BLaER1 (cell line): Measurements from ENCODE around the gene TARS3.

ENCODE experiments used
- H3K27ac ChIP-seq: shearing (Covaris generic); formaldehyde crosslinking; 2 replicates; pipeline ENCODE4 v1.8.1; 2022
- H3K27me3 ChIP-seq: shearing (Covaris generic); formaldehyde crosslinking; 2 replicates; pipeline ENCODE4 v1.8.1; 2022
- H3K36me3 ChIP-seq: shearing (Covaris generic); formaldehyde crosslinking; 2 replicates; pipeline ENCODE4 v1.8.1; 2022
- H3K4me1 ChIP-seq: shearing (Covaris generic); formaldehyde crosslinking; 2 replicates; pipeline ENCODE4 v1.8.1; 2022
- H3K4me2 ChIP-seq: shearing (Covaris generic); formaldehyde crosslinking; 2 replicates; pipeline ENCODE4 v1.8.1; 2022
- H3K4me3 ChIP-seq: shearing (Covaris generic); formaldehyde crosslinking; 2 replicates; pipeline ENCODE4 v1.8.1; 2022
- H3K9ac ChIP-seq: shearing (Covaris generic); formaldehyde crosslinking; 2 replicates; pipeline ENCODE4 v1.8.1; 2022
- H3K9me3 ChIP-seq: shearing (Covaris generic); formaldehyde crosslinking; 2 replicates; pipeline ENCODE4 v1.8.1; 2022
- H4K20me1 ChIP-seq: shearing (Covaris generic); formaldehyde crosslinking; 2 replicates; pipeline ENCODE4 v1.8.1; 2022
- Cebpa-rat ChIP-seq: shearing (Covaris generic); IDR thresholded peaks from 2 replicates; pipeline ENCODE4 v1.8.1; 2022

TARS3 gene

DNA sequence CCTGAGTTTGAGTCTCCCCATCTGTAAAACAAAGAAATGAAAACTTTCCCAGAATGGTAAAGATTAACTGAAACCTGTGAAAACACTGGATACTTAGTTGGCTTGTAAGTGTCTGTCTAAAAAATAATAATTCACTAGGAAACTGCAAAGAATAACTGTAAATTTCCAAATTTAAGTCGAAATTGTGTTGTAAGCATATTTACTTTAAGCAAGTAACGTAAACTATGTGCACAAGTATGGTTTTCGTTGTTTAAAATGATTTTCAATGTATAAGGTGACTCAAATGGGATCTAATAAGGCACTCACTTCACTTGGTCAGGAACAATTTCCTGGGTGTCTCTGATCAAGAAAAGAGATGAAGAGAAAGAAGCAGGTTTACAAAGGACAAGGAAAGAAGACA is 8.5 kb upstream of the TARS3 start:
- no peaks in the 10 kb centered on the region for H3K4me1 ChIP-seq
- H3K4me3 ChIP-seq = no peak overlapping the region
- peaks cover 5% of the 10 kb centered on the region; the same call in 1 of the 2 replicates for H3K9me3 ChIP-seq
- 0 out of 2 replicates have a peak, but pooled peaks cover 5% of the 10 kb centered on the region for H3K36me3 ChIP-seq
- no peaks in the 10 kb centered on the region for H3K27me3 ChIP-seq
- H3K9ac ChIP-seq = no peak overlapping the region
- no peaks in the 10 kb centered on the region; the same call in 1 of the 2 replicates for H4K20me1 ChIP-seq
- no peak overlapping the region for H3K4me2 ChIP-seq
- H3K27ac ChIP-seq = no peak overlapping the region
- no peak for TF ChIP-seq Cebpa-rat

DNA sequence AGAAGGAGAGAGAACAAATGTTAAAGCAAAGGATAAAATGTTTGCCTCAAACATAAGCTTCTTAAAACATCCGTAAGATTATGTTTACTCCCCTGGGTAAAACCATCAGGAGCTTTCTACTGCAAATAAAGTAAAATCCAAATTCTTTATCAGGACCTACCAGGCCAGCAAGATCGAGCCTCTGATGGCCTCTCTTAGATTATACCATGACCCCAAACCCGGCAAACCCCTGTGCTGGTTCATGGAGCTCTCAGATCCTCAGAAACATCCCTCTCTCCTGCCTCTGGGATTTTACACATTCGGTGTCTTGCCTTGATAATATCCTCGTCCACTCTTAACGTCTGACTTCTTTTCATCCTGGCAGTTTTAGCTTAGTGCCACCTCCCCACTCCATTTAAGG is 7.5 kb upstream of the TARS3 start:
- Histone ChIP-seq H3K27ac (no peak overlapping the region), H3K27me3 (no peaks in the 10 kb centered on the region)
- TF ChIP-seq Cebpa-rat = no peak

DNA sequence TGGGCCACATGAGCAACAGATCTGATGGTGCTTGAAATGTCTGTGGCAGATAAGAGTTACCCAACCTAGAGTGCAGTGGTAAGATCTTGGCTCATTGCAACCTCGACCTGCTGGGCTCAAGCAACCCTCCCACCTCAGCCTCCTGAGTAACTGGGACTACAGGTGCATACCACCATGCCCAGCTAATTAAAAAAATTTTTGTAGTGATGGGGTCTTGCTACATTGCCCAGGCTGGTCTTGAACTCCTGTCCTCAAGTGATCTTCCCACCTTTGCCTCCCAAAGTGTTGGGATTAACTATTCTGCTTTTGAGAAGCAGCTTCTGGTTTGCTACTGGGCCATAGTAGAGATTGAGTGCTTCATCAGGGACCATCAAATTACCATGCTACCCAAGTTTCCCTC is 2.9 kb upstream of the TARS3 start:
- Histone ChIP-seq H4K20me1 (peaks cover 18% of the 10 kb centered on the region; the same call in 1 of the 2 replicates), H3K9me3 (peaks cover 11% of the 10 kb centered on the region), H3K4me2 (no peak overlapping the region), H3K27me3 (no peaks in the 10 kb centered on the region), H3K4me3 (no peak overlapping the region), H3K4me1 (peaks cover 18% of the 10 kb centered on the region), H3K9ac (no peak overlapping the region), H3K27ac (no peak overlapping the region), H3K36me3 (0 out of 2 replicates have a peak, but pooled peaks cover 9% of the 10 kb centered on the region)
- no peak for TF ChIP-seq Cebpa-rat

More for the DNA sequence above, 7.5 kb upstream of the TARS3 start:
- no peak overlapping the region for H3K4me3 ChIP-seq
- 0 out of 2 replicates have a peak, but pooled peaks cover 9% of the 10 kb centered on the region for H3K36me3 ChIP-seq
- no peak overlapping the region for H3K4me2 ChIP-seq
- peaks cover 11% of the 10 kb centered on the region for H3K9me3 ChIP-seq
- H3K9ac ChIP-seq = no peak overlapping the region
- H3K4me1 ChIP-seq = no peaks in the 10 kb centered on the region
- H4K20me1 ChIP-seq = no peaks in the 10 kb centered on the region

DNA sequence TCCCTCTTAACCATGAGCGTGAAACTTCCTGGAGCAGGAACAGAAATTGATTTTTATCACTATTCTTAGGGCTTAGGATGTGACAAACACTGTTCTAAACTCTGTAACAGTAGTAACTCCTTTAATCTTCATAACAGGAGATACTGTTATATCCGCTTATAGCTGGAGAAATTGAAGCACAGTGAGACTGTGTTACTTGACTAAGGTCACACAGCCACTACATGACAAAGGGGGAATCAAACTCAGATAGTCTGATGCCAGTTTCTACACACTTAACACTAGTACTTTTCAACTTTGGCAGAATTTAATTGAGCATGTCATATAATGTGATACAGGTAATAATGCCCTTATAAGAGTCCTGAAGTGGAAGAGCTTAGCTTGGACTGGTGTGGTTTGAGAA is 800 bp upstream of the TARS3 start:
- peaks cover 27% of the 10 kb centered on the region for H3K36me3 ChIP-seq
- peaks cover 18% of the 10 kb centered on the region for H3K9me3 ChIP-seq
- no peak overlapping the region for H3K9ac ChIP-seq
- no peak overlapping the region for H3K27ac ChIP-seq
- H3K27me3 ChIP-seq = no peaks in the 10 kb centered on the region
- peaks cover 21% of the 10 kb centered on the region; the same call in 1 of the 2 replicates for H4K20me1 ChIP-seq
- peaks cover 20% of the 10 kb centered on the region for H3K4me1 ChIP-seq
- TF ChIP-seq Cebpa-rat = no peak
- H3K4me3 ChIP-seq = no peak overlapping the region
- peak overlapping the region; percentile 58; the same call in 1 of the 2 replicates for H3K4me2 ChIP-seq

GRCh38 chr15:101724675-101725005 is 367 bp upstream of the TARS3 start:
- TF ChIP-seq Cebpa-rat = no peak
- Histone ChIP-seq H3K36me3 (peaks cover 29% of the 10 kb centered on the region), H3K4me2 (peak overlapping the region; percentile 58), H3K27me3 (no peaks in the 10 kb centered on the region), H3K9ac (no peak overlapping the region), H3K4me1 (peaks cover 20% of the 10 kb centered on the region), H3K27ac (no peak overlapping the region), H3K4me3 (no peak overlapping the region), H4K20me1 (peaks cover 21% of the 10 kb centered on the region; the same call in 1 of the 2 replicates), H3K9me3 (peaks cover 18% of the 10 kb centered on the region)

DNA sequence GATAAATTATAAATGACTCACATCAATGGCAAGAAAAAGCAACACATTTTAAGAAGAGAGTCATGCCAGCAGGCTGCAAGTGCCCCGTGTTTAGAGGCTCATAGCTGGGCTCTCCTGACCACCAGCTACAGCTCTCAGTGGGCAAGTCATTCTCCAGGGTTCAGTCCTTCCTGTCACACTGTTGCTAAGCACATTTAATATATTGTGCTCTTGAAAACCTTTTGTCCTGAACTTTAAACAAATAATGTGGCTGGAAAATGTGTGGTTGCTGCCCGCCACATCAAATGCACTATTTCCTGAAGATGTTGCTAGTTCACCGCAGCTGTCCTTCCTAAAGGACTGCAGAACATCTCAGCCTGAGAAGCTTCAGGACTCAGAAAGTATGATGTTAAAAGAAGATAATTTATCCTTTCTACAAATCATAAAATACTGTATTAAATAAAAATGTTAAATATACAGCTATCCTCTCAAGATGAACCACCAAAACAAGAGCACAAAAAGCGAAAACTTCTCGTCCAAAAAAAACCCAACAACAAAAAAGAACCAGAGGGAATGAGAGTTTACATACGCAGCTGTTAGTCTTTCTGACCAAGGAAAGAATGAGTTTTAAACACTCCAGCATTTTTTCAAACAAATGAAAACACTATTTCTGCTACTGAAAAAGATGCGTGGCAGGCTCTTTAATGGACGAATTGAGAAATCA is 951 bp downstream of the TARS3 start:
- no peak for TF ChIP-seq Cebpa-rat
- H3K36me3 ChIP-seq = peaks cover 43% of the 10 kb centered on the region
- peak overlapping the region; percentile 81 for H3K9ac ChIP-seq
- peak overlapping the region; percentile 89 for H3K27ac ChIP-seq
- H3K4me1 ChIP-seq = peaks cover 20% of the 10 kb centered on the region
- H4K20me1 ChIP-seq = peaks cover 21% of the 10 kb centered on the region; the same call in 1 of the 2 replicates
- H3K4me3 ChIP-seq = peak overlapping the region; percentile 75
- no peaks in the 10 kb centered on the region for H3K27me3 ChIP-seq
- H3K4me2 ChIP-seq = peak overlapping the region; percentile 81
- peaks cover 17% of the 10 kb centered on the region for H3K9me3 ChIP-seq

DNA sequence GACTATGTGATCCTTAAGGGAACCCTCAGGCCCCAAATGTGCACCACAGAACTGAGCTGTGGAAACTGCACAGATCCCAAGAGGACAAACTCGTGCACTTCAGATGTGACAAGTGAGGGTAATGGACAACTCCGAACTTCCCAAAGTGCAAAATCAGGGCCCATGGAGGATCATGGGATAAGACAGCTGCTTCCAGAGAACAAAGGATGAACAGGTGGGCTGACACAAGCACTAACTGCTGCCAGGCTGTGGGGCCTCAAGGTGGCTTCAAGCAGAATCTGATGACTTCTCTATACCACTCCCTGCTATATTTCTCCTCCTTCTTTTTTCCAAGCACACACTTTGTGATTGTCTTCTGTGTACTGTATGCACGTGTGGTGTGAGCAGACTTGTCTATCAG is 5.4 kb downstream of the TARS3 start:
- Histone ChIP-seq H3K27ac (no peak overlapping the region), H4K20me1 (peaks cover 20% of the 10 kb centered on the region; the same call in 1 of the 2 replicates), H3K4me3 (no peak overlapping the region), H3K36me3 (peaks cover 59% of the 10 kb centered on the region), H3K4me1 (peaks cover 17% of the 10 kb centered on the region), H3K4me2 (no peak overlapping the region), H3K9me3 (peaks cover 7% of the 10 kb centered on the region; the same call in 1 of the 2 replicates), H3K27me3 (no peaks in the 10 kb centered on the region), H3K9ac (no peak overlapping the region)
- TF ChIP-seq Cebpa-rat = no peak

DNA sequence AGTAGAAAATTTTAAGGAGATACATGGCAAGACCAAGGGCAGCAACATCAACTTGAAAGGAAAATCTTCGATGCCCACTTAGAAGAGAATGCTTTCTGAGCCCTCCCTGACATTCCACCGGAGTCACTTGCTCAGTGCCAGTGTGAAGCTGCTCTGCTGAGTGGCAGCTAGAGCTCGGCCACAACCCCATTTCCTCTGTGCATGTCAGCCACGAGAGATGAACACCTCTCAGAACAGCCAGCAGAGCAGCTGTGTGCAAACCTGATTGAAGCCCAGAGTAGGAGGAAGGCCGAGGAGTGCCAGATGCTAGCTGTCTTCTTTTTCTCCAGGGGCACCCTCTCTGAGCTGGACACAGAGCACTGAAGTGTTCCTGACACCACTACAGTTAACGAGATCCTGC is 12.2 kb downstream of the TARS3 start:
- Histone ChIP-seq H3K27ac (no peak overlapping the region), H3K9me3 (no peaks in the 10 kb centered on the region), H3K4me3 (no peak overlapping the region), H3K27me3 (no peaks in the 10 kb centered on the region), H3K36me3 (peaks cover 69% of the 10 kb centered on the region), H3K9ac (no peak overlapping the region), H3K4me1 (no peaks in the 10 kb centered on the region), H3K4me2 (no peak overlapping the region), H4K20me1 (no peaks in the 10 kb centered on the region)
- no peak for TF ChIP-seq Cebpa-rat

- Histone ChIP-seq H3K27me3 (no peaks in the 10 kb centered on the region), H3K36me3 (peaks cover 68% of the 10 kb centered on the region), H3K9me3 (no peaks in the 10 kb centered on the region), H4K20me1 (no peaks in the 10 kb centered on the region), H3K4me2 (no peak overlapping the region), H3K9ac (no peak overlapping the region), H3K27ac (no peak overlapping the region), H3K4me1 (no peaks in the 10 kb centered on the region), H3K4me3 (no peak overlapping the region)
- TF ChIP-seq Cebpa-rat = no peak
Measured at GRCh38 chr15:101710806-101711205, 13.5 kb downstream of the TARS3 start.

DNA sequence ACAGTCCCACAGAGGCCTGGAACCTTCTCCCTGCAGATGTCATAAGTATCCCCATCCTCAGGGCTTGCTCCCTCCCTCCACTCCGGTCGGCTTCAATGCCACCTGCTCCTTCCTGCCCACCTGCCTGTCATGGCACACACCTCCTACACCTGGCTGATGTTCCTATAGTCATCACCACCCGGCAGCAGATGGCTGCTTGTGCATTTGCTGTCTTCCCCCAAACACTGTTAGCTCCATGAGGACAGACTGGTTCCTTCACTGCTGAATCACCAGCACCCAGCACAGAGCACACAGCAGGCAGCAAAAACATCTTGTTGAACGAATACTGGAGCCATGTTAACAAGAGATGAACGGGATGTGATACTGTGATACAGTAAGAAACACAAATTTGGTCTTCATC is 14.8 kb downstream of the TARS3 start:
- Histone ChIP-seq H3K9me3 (no peaks in the 10 kb centered on the region), H3K4me3 (no peak overlapping the region), H3K9ac (no peak overlapping the region), H3K36me3 (peaks cover 73% of the 10 kb centered on the region), H3K4me2 (no peak overlapping the region), H4K20me1 (no peaks in the 10 kb centered on the region), H3K27ac (no peak overlapping the region), H3K4me1 (no peaks in the 10 kb centered on the region), H3K27me3 (no peaks in the 10 kb centered on the region)
- TF ChIP-seq Cebpa-rat = no peak
